Left renal pelvis (tissue), 4 donors: ENCODE data around the gene ODAM. TPM values are rescaled to one million over a fixed set of nuclear protein-coding genes. Genes with fewer than 3 reads are reported as not detected.
"Not testable (repeated sequence)": the region's sequence is repeated elsewhere in the genome, so short reads cannot be mapped to it uniquely, and the experiment has no call there.

Experiments used
- DNase-seq, 4 donors: peaks; one replicate each; pipeline ENCODE4 v3.0.0-alpha.2; 2013; ENCODE audit warnings: low read depth in 4 of 4, low spot score in 3 of 4
- polyA plus RNA-seq, 4 donors: library from polyadenylated mRNA; unstranded; fragments of 120-200 nt; gene quantifications; one replicate each; pipeline ENCODE4 v1.2.1, GENCODE V29; 2013; ENCODE audit not compliant: insufficient read length in 4 of 4

Gene ODAM
- polyA plus RNA-seq, 4 donors, result 1.3 to 1.9 (median 1.3) TPM; not detected in 1

GRCh38 chr4:70221389-70221788, 25.9 kb downstream of the ODAM start:
- DNase-seq, result not testable (repeated sequence)

- DNase-seq, result not testable (repeated sequence)
Observed at GRCh38 chr4:70221818-70222217, 26.3 kb downstream of the ODAM start.

DNA sequence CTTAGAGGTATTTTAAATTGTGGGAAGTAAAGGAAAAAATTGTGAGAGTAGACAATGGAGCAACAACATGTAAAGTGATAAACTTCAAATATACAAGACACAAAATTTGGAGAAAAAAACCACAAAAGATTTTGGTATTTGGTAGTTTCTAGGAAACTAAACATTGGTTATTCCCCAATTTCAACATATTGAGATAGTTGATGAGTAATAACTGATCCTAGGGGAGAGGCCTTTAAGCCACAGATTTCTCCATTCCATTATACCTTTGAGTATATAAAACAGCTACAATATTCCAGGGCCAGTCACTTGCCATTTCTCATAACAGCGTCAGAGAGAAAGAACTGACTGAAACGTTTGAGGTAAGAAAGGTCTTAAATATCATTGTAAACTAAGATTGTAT, 30.3 kb downstream of the ODAM start, which contains the start of gene FDCSP:
TSS of gene FDCSP (plus strand) at position 301 of the 400 bp plus-strand sequence. CDS start 5,071 bp downstream, outside the sequence.
- no peak for DNase-seq

DNA sequence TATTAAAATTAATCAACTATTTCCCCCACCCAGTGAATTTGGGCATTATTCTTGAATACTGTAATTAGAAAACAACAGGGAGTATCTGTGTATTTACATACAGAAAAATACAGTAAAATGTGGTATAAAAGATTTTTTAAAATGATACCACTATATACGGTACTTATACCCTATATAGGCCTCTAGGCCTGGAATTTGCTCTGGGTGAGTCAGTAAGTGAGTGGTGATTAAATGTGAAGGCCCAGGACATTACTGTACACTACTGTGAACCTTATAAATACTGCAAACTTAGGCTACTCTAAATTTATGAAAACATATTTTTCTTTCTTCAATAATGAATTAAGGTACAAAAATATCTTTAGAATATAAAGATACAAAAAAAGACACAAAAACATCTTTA, 40.6 kb downstream of the ODAM start:
- no peak for DNase-seq

DNA sequence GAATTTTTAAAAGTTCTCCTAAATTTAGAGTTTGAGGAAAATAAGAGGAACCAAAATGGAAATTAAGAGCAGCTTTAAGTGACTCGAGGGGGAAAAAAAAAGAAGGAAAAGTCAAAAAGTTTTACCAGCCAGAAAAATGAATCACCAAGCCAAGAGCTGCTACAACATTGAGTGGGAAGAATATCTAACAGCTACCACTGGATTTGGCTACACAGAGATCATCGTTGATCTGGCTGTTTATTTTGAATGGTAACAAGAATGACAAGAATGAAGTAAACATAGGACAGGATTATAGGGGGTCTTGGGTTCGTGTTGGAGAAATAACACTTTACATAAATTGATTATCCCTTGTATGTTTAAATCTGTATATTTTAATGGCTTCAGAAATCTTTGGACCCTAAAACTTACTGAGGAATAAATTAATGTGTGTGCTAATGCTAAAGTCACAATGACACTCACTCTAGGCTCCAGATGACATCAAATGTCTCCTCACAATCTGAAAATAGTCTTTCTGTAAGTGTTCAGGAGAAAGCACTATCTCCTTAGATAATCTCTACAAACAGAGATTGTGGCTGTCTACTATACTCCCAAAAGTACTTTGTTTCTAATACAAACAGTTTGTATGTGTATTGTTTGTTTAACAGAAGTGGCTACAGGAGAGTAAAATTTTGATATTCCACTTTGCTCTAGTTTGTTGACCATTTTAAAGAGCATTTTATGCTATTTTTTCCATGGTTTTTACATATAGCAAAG, 43.8 kb downstream of the ODAM start:
- DNase-seq, result no peak

DNA sequence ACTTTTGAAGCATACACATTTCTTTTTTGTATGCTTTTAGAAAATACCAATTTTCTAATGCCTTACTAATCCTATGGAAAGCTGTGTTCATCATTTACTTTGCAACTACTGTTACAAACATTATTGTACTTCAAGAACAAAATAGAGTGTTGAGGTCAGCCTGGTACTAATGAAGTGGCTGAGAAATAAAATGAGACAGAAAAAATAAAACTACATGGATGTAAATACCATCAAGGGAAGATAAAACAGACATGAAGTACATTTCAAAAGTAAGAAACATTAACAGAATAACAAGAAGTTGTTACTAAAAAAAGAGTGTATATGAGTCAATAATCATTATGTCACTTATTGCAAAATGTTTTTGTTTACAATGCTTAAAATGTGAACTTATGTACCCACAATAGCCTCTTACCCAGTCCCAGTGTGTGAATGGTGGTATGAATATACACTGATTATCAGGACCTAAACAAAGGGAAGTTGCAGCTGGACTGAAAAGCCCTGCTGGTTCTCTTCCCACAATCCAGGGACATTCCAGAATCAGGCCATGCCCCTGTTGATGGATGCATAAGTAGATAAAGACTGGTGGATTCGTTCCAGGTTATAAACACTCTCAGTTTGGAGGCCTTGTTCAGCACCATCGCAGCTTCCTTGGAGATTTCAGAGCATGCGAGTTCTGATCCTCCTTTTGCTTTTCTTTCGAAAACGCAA, 44.5 kb downstream of the ODAM start:
- DNase-seq, result no peak

- DNase-seq, result not testable (repeated sequence)
Observed at GRCh38 chr4:70242297-70242696, 46.8 kb downstream of the ODAM start, which contains the start of gene CSN3. TSS of gene CSN3 (plus strand) at chr4:70242597. CDS start at chr4:70244820, 2,223 bp downstream.

DNA sequence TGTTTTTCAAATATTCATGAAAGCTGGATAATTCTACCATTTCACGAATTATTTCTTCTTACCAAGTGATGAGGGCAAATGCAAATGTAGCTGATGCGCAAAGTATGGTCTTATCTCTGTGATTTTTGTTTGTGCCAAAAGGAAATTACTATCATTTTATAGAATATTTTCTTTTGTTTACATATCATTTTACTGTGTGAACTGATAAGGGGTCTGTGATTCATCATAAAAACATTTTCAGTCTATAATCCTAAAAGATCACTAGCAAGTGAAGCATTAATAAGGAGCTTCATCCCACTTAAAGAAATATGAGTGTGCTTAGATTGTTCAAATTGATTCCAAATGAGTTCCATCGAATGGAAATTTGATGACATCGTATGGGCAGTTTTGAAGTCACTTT, 47.6 kb downstream of the ODAM start:
- no peak for DNase-seq

- DNase-seq, result no peak
Observed at GRCh38 chr4:70251250-70251944, 55.9 kb downstream of the ODAM start.

DNA sequence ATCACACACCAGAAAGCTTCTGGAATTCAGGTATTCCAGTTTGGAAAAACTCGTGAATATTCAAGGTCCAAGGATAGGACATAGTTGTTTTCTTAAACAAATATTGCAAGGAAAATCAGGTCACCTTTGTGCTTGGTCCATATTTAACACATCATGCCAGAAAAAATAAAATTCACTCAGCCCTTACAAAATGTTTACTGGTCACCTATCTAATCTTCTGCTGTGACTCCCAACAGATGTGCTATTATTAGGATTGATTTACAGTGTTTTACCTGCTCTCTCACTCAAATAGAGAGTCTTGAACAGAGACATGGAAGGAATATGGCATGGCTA, 56.4 kb downstream of the ODAM start:
- no peak for DNase-seq

Other genes starting within 250 kb of the ODAM start
- not detected for gene CSN2, start 230.0 kb upstream of the ODAM start, polyA plus RNA-seq
- gene STATH, start 199.8 kb upstream of the ODAM start, polyA plus RNA-seq, result under 1 TPM in 3 of 4 donors, not detected in 1; 0.34 to 0.56 (median 0.40) TPM
- not detected for gene HTN3, start 167.3 kb upstream of the ODAM start, polyA plus RNA-seq
- gene HTN1, start 145.3 kb upstream of the ODAM start, polyA plus RNA-seq, result under 1 TPM in 1 of 4 donors, not detected in 3; 0.05 TPM
- gene PRR27, start 41.5 kb upstream of the ODAM start, polyA plus RNA-seq, result under 1 TPM in 3 of 4 donors, not detected in 1; 0.06 to 0.10 (median 0.07) TPM
- 1 to 10 TPM in 2 of 4 donors, under 1 TPM in 1, not detected in 1; 0.37 to 1.8 (median 1.3) TPM for gene FDCSP, start 30.4 kb downstream of the ODAM start, polyA plus RNA-seq
- gene CSN3, start 46.9 kb downstream of the ODAM start, polyA plus RNA-seq, result not detected
- under 1 TPM in 1 of 4 donors, not detected in 3; 0.32 TPM for gene CABS1, start 139.3 kb downstream of the ODAM start, polyA plus RNA-seq
- not detected for gene SMR3A, start 165.0 kb downstream of the ODAM start, polyA plus RNA-seq
- gene SMR3B, start 187.4 kb downstream of the ODAM start, polyA plus RNA-seq, result not detected
- not detected for gene OPRPN, start 202.2 kb downstream of the ODAM start, polyA plus RNA-seq